HL-60 (cell line): ENCODE measurements around the gene HRH1.
"Not testable (repeated sequence)": the region's sequence is repeated elsewhere in the genome, so short reads cannot be mapped to it uniquely, and the experiment has no call there.

ENCODE experiments used
- DNase-seq, 2 experiments: peaks; one replicate each; pipeline ENCODE4 v3.0.0-alpha.2; 2010 to 2020; ENCODE audit warnings: low read depth in 1 of 2, low spot score in 1 of 2
- H3K27ac ChIP-seq: fragments of 250-450 bp; sonication (Bioruptor Pico); replicated peaks from 2 replicates; pipeline ENCODE4 v1.5.1; 2020; ENCODE audit warnings: mild to moderate bottlenecking, moderate library complexity
- H3K27me3 ChIP-seq: fragments of 250-450 bp; sonication (Bioruptor Pico); 2 replicates; pipeline ENCODE4 v1.5.1; 2021; ENCODE audit warnings: mild to moderate bottlenecking, moderate library complexity; ENCODE audit not compliant: insufficient read depth, poor library complexity, severe bottlenecking
- H3K4me3 ChIP-seq: replicated peaks from 2 replicates; pipeline ENCODE4 v1.5.1; 2011; ENCODE audit warnings: mild to moderate bottlenecking, control low read depth, low read length; ENCODE audit not compliant: insufficient read depth
- GABPA ChIP-seq: IDR thresholded peaks from 2 replicates; pipeline ENCODE4 v1.6.1; 2012; ENCODE audit warnings: low read depth
- POLR2AphosphoS5 ChIP-seq: IDR thresholded peaks from 2 replicates; pipeline ENCODE4 v1.6.1; 2012; ENCODE audit warnings: low read depth
- REST ChIP-seq: IDR thresholded peaks from 2 replicates; pipeline ENCODE4 v1.6.1; 2012; ENCODE audit warnings: low read depth; ENCODE audit not compliant: insufficient replicate concordance
- SPI1 ChIP-seq: IDR thresholded peaks from 2 replicates; pipeline ENCODE4 v1.6.1; 2012; ENCODE audit warnings: low read depth, mild to moderate bottlenecking, borderline replicate concordance
- long read RNA-seq: library from polyadenylated mRNA; unstranded; transcript quantifications from one replicate; pipeline ENCODE4 v2.0.0, GENCODE V29; 2020
- TF ChIP-seq, protein P1 (sequence below): IDR thresholded peaks from one replicate; pipeline ENCODE4 v1.5.1; 2011; ENCODE audit warnings: low read length, control low read depth, inconsistent platforms; ENCODE audit not compliant: insufficient read depth

Gene HRH1, protein sequence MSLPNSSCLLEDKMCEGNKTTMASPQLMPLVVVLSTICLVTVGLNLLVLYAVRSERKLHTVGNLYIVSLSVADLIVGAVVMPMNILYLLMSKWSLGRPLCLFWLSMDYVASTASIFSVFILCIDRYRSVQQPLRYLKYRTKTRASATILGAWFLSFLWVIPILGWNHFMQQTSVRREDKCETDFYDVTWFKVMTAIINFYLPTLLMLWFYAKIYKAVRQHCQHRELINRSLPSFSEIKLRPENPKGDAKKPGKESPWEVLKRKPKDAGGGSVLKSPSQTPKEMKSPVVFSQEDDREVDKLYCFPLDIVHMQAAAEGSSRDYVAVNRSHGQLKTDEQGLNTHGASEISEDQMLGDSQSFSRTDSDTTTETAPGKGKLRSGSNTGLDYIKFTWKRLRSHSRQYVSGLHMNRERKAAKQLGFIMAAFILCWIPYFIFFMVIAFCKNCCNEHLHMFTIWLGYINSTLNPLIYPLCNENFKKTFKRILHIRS
- long read RNA-seq, partial matches to known transcripts: 0 of 10 reads
- long read RNA-seq, other reads (novel, unspliced or antisense): 10 of 10 reads

- H3K27me3 ChIP-seq: peaks cover 43% of the 10 kb centered on the region
- DNase-seq: no peak
- H3K27ac ChIP-seq: no peak within 1 kb of the TSS
- peak within 1 kb of the TSS; percentile 10; the same call in 1 of the 2 replicates for H3K4me3 ChIP-seq
- TF ChIP-seq, protein P1, sequence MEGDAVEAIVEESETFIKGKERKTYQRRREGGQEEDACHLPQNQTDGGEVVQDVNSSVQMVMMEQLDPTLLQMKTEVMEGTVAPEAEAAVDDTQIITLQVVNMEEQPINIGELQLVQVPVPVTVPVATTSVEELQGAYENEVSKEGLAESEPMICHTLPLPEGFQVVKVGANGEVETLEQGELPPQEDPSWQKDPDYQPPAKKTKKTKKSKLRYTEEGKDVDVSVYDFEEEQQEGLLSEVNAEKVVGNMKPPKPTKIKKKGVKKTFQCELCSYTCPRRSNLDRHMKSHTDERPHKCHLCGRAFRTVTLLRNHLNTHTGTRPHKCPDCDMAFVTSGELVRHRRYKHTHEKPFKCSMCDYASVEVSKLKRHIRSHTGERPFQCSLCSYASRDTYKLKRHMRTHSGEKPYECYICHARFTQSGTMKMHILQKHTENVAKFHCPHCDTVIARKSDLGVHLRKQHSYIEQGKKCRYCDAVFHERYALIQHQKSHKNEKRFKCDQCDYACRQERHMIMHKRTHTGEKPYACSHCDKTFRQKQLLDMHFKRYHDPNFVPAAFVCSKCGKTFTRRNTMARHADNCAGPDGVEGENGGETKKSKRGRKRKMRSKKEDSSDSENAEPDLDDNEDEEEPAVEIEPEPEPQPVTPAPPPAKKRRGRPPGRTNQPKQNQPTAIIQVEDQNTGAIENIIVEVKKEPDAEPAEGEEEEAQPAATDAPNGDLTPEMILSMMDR: no peak
- no peak for TF ChIP-seq POLR2AphosphoS5
- no peak for TF ChIP-seq REST
- no peak for TF ChIP-seq GABPA
- no peak for TF ChIP-seq SPI1
These were observed at the start of gene HRH1 for GRCh38 chr3:11154036-11154952. TSS of gene HRH1 (plus strand) at chr3:11154493. CDS start at chr3:11259038, 104,545 bp downstream.

- DNase-seq, H3K4me3 ChIP-seq, H3K27ac ChIP-seq, H3K27me3 ChIP-seq: not testable (repeated sequence)
These were observed 41.0 kb upstream of the HRH1 start for GRCh38 chr3:11113316-11113715.

- H3K27me3 ChIP-seq: no peaks in the 10 kb centered on the region
- no peak overlapping the region for H3K27ac ChIP-seq
- H3K4me3 ChIP-seq: no peak overlapping the region
- TF ChIP-seq SPI1: no peak
- no peak for TF ChIP-seq GABPA
- no peak for TF ChIP-seq POLR2AphosphoS5
- TF ChIP-seq REST: no peak
- TF ChIP-seq, protein P1: no peak
- DNase-seq: no peak
These were observed 38.7 kb upstream of the HRH1 start for GRCh38 chr3:11115548-11115947.
